SK-N-SH (cell line): ENCODE data around the gene CRELD2.

ENCODE experiments used
- CTCF ChIP-seq: fragments of 200-600 bp; sonication (generic); IDR thresholded peaks from 2 replicates; pipeline ENCODE4 v1.6.1; 2017; ENCODE audit warnings: antibody characterized with exemption, mild to moderate bottlenecking, moderate library complexity
- EP300 ChIP-seq, 2 experiments: IDR thresholded peaks; 2 replicates each; pipeline versions ENCODE4 v1.4.0 to v1.6.1; 2012; ENCODE audit warnings: borderline replicate concordance in 1 of 2, low read depth in 1 of 2, low read length in 1 of 2
- MAX ChIP-seq: IDR thresholded peaks from 2 replicates; pipeline ENCODE4 v1.4.0; 2012; ENCODE audit warnings: low read depth
- MXI1 ChIP-seq: IDR thresholded peaks from 2 replicates; pipeline ENCODE4 v1.6.1; 2012; ENCODE audit warnings: mild to moderate bottlenecking, low read depth, low read length, improper control_type of control experiment
- NFIC ChIP-seq: IDR thresholded peaks from 2 replicates; pipeline ENCODE4 v1.4.0; 2012; ENCODE audit warnings: borderline replicate concordance
- USF2 ChIP-seq: fragments of 150-350 bp; IDR thresholded peaks from 2 replicates; pipeline ENCODE4 v1.6.1; 2017; ENCODE audit warnings: antibody characterized with exemption, low read length, low read depth, borderline replicate concordance

- TF ChIP-seq EP300 (IDR thresholded peaks at IDR 0.05; ENCODE audit: borderline replicate concordance in 1 of 2, low read depth in 1 of 2, low read length in 1 of 2) (no peak), NFIC (no peak), MAX (peak; percentile 44; the same call in 1 of the 2 replicates), USF2 (no peak), CTCF (no peak), MXI1 (peak; percentile 30; the same call in 1 of the 2 replicates)
Observed at GRCh38 chr22:49961005-49961600, 42.7 kb downstream of the CRELD2 start.
